Keratinocyte (primary cell): ENCODE results near the gene RELL1.

Experiments
- EZH2 ChIP-seq: IDR thresholded peaks from one replicate; pipeline ENCODE4 v1.6.1; 2012; ENCODE audit warnings: inconsistent platforms, mild to moderate bottlenecking, low read length, moderate library complexity
- TF ChIP-seq, protein P1 (sequence below), 3 experiments: IDR thresholded peaks in 1 of 3; conservative IDR thresholded peaks in 1 of 3; optimal IDR thresholded peaks in 1 of 3; 2 replicates in 2 of 3; 3 replicates in 1 of 3; pipeline versions ENCODE3 to v1.5.1; 2011; ENCODE audit warnings: low read length in 3 of 3, mild to moderate bottlenecking in 3 of 3, moderate library complexity in 2 of 3, control low read depth in 1 of 3, inconsistent platforms in 1 of 3; ENCODE audit not compliant: insufficient read depth in 2 of 3; ENCODE audit errors: extremely low read depth in 1 of 3

DNA sequence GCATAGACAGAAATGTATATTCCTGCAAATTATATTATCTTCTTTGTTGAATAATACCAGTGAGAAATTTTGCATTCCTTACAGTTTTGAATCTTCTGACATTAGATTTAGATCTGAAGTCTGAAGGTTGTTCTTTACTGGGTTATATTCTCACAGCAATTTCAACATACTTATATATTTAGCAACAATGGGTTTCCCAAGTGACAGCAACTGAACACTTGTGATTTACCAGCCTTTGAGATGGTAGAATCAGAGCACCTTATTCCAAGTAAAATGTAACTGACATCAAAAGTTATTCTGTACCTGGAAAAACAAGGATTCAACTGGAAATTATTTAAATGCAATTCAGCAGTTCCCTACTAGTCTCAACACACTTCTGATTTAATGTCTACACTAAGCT lies 66.0 kb downstream of the RELL1 start:
- TF ChIP-seq, protein P1, sequence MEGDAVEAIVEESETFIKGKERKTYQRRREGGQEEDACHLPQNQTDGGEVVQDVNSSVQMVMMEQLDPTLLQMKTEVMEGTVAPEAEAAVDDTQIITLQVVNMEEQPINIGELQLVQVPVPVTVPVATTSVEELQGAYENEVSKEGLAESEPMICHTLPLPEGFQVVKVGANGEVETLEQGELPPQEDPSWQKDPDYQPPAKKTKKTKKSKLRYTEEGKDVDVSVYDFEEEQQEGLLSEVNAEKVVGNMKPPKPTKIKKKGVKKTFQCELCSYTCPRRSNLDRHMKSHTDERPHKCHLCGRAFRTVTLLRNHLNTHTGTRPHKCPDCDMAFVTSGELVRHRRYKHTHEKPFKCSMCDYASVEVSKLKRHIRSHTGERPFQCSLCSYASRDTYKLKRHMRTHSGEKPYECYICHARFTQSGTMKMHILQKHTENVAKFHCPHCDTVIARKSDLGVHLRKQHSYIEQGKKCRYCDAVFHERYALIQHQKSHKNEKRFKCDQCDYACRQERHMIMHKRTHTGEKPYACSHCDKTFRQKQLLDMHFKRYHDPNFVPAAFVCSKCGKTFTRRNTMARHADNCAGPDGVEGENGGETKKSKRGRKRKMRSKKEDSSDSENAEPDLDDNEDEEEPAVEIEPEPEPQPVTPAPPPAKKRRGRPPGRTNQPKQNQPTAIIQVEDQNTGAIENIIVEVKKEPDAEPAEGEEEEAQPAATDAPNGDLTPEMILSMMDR (optimal IDR thresholded peaks at IDR 0.05 in 1 of 3, IDR thresholded peaks at IDR 0.05 in 1 of 3, conservative IDR thresholded peaks at IDR 0.05 in 1 of 3; ENCODE audit: extremely low read depth in 1 of 3, insufficient read depth in 2 of 3, low read length in 3 of 3) = no peak
- TF ChIP-seq EZH2 = no peak
